SIG-M5 treated with dmso at 0.1 percent for 504 hours (cell line): ENCODE measurements around the gene EIPR1.

Experiments used
- DNase-seq: peaks from one replicate; lab custom pipeline; 2025; ENCODE audit not compliant: unreplicated experiment; lab: John Stamatoyannopoulos, UW

EIPR1 gene

GRCh38 chr2:3256605-3257004, 121.0 kb downstream of the EIPR1 start:
- no peak for DNase-seq

DNA sequence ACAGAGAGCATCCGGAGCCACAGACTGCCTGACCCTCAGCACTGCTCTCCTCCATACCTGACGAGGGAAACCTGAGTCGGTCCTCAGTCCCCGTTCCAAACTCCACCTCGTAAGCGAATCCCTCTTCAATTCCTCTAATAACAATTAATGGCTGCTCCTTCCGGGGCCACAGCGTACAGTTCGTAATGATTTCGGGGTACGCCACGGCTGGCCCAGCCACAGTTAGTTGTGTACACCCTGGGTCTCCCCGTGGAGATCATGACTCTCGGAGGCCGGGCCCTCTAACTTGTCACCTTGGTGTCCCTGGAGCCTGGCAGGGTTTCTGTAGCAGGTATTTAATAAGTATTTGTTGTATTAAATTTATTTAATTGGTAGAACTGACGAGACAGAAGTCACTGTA, 121.5 kb downstream of the EIPR1 start:
- DNase-seq: no peak

- DNase-seq: no peak
These were observed 123.1 kb downstream of the EIPR1 start for GRCh38 chr2:3254442-3254941.

GRCh38 chr2:3253913-3254441, 123.6 kb downstream of the EIPR1 start:
- DNase-seq: no peak

- no peak for DNase-seq
These were observed 125.7 kb downstream of the EIPR1 start for GRCh38 chr2:3251946-3252345.

GRCh38 chr2:3249476-3249962, 128.1 kb downstream of the EIPR1 start:
- DNase-seq: no peak

DNA sequence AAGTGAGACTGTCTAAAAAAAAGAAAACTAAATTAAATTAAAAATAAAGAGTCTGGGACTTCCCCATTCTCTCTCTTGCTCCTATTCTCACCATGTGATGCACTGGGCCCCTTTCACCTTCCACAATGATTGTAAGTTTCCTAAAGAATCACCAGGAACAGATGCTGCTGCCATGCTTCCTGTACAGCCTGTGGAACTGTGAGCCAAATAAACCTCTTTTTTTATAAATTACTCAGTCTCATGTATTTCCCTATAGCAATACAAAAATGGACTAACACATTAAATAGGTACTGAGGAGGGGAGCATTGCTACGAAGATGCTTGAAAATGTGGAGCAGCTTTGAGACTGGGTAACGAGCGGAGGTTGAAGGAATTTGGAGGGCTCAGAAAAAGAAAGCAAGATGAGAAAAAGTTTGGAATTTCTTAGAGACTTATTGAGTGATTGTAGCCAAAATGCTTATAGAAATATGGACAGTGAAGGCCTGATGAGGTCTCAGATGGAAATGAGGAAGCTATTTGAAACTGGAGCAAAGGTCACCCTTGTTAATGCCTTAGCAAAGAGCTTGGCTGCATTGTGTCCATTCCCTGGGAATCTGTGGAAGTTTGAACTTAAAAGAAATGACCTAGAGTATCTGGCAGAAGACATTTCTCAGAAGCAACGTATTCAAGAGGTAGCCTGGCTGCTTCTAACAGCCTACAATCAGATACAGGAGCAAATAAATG, 128.7 kb downstream of the EIPR1 start:
- no peak for DNase-seq

GRCh38 chr2:3246928-3247714, 130.5 kb downstream of the EIPR1 start:
- no peak for DNase-seq

DNA sequence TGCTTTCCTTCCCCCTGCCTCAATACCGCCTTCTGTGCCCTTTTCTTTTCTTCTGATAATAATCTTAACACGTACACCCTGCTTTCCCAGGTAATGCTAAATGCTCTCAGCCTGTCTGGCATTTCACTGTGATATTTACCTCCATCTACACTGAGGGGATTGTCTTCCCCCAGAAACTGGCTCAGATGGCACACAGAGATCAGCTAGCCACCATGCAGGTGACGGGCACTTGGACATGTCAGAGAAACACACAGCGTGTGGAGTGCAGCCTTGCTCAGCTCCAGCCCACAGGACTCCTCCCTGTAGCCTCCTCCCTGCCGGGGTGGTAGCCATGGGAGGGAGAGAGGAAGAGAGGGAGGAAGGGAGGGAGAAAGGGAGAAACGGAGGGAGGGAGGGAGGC, 131.2 kb downstream of the EIPR1 start:
- no peak for DNase-seq

DNA sequence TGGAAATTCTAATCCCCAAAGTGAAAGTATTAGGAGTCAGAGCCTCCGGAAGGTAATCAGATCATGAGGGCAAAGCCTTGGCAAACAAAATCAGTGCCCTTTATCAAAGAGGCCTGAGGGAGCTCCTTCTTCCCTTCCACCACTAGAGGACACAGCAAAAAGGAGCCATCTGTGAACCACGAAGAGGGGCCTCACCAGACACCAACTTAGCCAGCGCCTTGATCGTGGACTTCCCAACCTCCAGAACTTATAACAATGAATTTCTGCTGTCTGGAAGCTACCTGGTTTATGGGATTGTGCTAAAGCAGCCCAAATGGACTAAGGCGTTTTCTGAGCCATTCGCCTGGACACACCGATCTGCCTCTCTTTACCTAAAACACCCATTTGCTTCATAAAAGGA, 133.1 kb downstream of the EIPR1 start:
- DNase-seq: no peak

- DNase-seq: no peak
These were observed 133.8 kb downstream of the EIPR1 start for GRCh38 chr2:3243804-3244203.

DNA sequence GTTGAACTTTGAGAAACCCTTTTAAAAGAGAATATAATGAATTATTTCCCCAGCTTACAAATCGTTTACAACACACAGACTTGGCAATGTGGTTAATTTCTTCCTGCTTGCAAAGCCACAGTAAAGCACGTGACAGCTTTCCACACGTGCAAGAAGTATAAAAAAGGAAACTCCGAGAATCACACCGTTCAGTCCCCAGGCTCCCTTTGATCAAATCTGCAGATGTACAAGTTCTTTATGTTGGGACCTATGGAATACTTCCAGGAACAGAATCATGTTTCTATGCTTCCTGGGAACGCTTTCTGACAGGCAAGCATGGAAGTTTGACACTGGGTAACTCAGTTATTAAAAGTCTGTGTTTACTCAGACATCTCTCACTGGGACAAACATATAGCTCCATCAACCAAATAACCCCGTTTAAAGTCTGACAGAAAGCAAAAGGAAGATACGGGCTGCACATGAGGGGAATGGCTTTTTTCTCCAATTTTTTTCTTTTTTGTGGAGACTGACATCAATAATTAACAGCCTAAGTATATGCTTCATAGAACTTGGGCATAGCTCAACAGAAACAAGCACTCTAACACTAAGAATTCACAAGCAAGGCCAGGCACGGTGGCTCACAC, 134.8 kb downstream of the EIPR1 start:
- peak; percentile 76 for DNase-seq

- no peak for DNase-seq
These were observed 135.5 kb downstream of the EIPR1 start for GRCh38 chr2:3241971-3242746.

- no peak for DNase-seq
These were observed 138.4 kb downstream of the EIPR1 start for GRCh38 chr2:3238951-3239841.

DNA sequence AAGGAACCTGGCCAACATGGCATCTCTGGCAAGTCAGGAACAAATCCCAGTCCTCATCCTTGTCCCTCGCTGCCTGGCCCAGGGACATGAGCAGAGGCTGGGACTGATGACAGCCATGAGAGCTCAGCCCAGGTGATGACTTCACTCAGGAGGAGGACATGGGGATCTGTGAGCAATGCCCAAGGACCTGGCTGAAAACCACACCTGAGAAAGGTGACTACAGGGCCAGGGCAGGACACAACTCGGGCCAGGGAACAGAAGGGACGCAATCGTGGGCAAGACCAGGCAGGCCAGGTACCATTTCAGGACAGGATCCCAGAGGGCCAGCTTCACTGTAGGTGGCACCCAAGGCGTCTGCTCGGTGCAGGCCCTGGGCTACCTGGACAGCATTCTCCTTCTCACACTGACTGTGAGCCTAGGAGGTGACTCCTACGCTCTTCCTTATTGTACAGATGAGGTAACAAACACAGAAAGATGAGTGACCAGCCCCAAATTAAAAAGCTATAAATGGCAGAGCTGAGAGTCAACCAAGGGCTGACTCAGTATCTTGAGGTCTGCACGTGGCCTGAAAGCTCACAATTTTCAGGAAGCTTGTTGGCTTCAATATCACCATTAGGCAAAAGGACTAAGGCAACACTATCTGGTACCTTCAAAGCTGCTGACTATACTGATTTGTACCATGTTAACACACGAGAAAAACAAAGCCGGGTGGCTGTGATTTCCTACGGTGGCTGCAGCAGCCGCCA, 141.1 kb downstream of the EIPR1 start:
- DNase-seq: no peak

DNA sequence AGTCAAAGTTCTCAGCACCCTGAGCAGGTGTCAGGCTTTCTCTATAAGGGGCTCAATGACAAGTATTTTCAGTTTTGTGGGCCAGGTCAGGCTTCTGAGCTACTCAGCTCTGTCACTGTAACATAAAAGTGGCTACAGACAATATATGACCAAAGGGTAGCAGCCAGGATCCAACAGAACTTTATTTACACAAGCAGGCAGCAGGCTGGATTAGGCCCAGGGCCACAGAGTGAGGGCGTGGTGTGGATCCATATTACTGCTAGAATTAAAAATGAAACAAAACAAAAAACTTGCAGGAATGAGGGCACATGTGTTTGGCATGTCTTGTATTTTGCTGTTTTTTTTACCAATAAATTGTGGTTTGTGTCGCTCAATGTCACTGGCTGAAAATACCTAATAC, 143.7 kb downstream of the EIPR1 start:
- no peak for DNase-seq

DNA sequence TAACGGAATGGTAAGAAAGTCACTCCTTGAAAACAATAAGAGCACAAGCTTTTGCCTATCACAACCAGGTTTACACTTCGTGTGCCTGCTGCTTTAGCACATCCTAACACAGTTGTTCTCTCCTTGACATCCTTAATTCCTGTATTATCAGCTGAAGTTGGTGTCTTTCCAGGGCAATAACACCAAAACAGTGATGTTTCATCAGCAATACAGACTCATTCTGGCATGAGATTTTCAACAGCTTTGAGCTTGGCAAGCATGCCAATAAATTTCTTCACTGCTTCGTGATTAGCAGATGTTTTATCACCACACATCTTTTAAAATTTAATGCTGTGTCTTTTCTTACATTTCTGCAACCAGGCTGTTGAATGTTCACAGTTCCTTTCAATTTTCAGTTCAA, 148.4 kb downstream of the EIPR1 start:
- no peak for DNase-seq

GRCh38 chr2:3224681-3225080, 152.9 kb downstream of the EIPR1 start:
- no peak for DNase-seq
